Measurements from ENCODE around the gene MYRFL.

The MYRFL gene

GRCh38 chr12:69905801-69906200 lies 80.8 kb downstream of the MYRFL start:
- DNase-seq (ENCODE audit: low read depth) = peak; percentile 51
- no peak overlapping the region for H3K4me3 ChIP-seq (ENCODE audit: low read length)
- TF ChIP-seq CTCF (conservative IDR thresholded peaks at IDR 0.05; ENCODE audit: low read length) = no peak

DNA sequence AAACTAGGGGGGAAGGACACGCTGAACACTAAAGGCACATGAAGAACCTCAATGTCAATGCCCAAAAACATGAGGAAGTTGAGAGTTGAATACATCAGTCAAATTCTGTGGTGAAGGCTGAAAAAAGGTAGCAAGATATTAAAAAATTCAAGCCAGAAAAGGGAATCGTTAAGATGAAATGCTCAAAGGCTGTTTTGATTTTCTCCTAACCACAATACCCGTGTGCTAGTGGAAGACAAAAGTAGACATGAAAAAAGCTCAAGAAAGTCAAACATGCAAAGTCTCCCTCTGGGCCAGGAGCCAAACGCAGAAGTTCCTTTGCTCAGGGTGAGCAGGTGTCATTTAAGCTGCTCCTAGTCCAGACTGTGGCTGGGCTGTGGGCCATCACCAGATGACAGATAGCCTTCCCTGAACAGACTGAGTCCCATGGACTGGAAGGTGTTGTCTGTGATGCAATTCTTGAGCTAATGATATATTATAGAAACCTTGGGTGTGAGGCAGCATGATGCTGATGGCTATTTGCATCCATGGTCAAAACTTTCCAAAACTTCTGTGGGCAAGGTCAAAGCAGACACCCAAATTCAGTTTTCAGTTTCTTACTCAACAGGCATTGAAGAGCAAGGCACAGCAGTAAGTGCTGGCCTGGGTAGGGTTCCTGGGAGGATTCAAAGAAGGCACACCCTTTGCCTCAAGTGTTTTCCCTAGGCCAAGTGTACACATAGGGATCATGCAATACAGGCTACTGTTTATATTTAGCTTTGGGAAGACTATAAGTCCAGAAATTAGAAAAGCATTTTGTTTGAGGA lies 81.6 kb downstream of the MYRFL start:
- no peak for DNase-seq (ENCODE audit: low read depth)
- TF ChIP-seq CTCF (conservative IDR thresholded peaks at IDR 0.05; ENCODE audit: low read length) = no peak
- H3K4me3 ChIP-seq (ENCODE audit: low read length) = no peak overlapping the region

GRCh38 chr12:69908203-69908602 lies 83.2 kb downstream of the MYRFL start:
- DNase-seq (ENCODE audit: low read depth) = no peak
- no peak for TF ChIP-seq CTCF (conservative IDR thresholded peaks at IDR 0.05; ENCODE audit: low read length)
- H3K4me3 ChIP-seq (ENCODE audit: low read length) = no peak overlapping the region

GRCh38 chr12:69910694-69911093 lies 85.7 kb downstream of the MYRFL start:
- no peak for TF ChIP-seq CTCF (conservative IDR thresholded peaks at IDR 0.05; ENCODE audit: low read length)
- no peak for DNase-seq (ENCODE audit: low read depth)
- no peak overlapping the region for H3K4me3 ChIP-seq (ENCODE audit: low read length)

- no peak overlapping the region for H3K4me3 ChIP-seq (ENCODE audit: low read length)
- TF ChIP-seq CTCF (conservative IDR thresholded peaks at IDR 0.05; ENCODE audit: low read length) = no peak
- no peak for DNase-seq (ENCODE audit: low read depth)
These were observed 88.5 kb downstream of the MYRFL start for GRCh38 chr12:69913526-69913925.

DNA sequence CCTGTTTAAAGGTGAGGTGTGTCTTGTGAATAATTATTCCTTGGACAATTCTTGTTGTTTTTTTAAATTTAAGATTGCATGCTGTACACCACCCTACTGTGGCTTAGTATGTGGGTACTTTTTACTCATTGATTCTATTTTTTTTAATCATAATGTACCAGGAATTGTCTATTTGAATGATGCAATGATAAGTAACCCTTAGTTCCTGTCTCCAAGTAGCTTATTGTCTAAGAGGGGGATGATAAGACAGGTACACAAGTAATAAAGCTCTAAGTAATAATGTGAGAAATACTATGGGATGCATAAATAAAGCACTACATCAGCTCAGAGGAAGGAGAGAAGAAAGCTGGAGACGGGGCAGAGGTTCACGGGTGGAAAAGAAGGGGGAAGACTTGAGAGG lies 90.9 kb downstream of the MYRFL start:
- TF ChIP-seq CTCF (conservative IDR thresholded peaks at IDR 0.05; ENCODE audit: low read length) = no peak
- H3K4me3 ChIP-seq (ENCODE audit: low read length) = no peak overlapping the region
- DNase-seq (ENCODE audit: low read depth) = no peak

DNA sequence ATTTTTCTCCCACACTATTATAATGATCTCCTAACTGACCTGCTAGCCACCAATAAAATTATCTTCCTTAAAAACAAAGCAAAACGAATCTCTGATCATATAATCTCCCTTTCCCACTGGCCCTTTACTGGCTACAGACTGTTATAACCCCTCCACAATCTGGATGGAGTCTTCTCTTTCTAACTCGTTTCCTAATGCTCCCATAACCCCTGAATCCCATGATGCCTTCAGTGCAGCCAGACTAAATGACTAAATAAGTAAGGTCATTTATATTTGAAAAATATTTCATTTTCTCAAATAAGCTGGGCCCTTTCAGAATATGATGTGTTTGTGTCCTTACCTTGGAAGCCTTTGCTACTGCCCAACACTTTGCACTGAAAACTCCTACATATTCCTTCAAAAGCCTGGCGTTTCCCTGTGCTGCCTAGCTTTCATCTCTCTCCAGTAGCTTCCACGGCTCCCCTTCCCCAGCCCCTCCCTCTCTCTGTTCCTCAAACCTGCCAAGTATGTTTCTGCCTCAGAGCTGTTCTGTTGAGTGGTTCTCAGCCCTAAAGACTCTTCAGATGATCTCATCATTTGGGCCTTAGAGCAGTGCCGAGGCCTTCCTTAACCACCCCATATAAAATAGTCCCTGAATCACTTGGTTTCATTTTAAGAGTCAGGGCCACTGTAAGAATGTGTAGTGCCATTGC lies 91.7 kb downstream of the MYRFL start:
- no peak for DNase-seq (ENCODE audit: low read depth)

More for the DNA sequence above, 91.7 kb downstream of the MYRFL start:
- no peak overlapping the region for H3K4me3 ChIP-seq (ENCODE audit: low read length)
- no peak for TF ChIP-seq CTCF (conservative IDR thresholded peaks at IDR 0.05; ENCODE audit: low read length)

All from AG10803 (cell line).